ENCODE data around the gene STXBP2.
A peak's percentile ranks its signal among the peaks of the same experiment; 100 is the strongest.

STXBP2 gene

GRCh38 chr19:7657131-7657751, 20.3 kb downstream of the STXBP2 start:
- DNase-seq, result no peak

DNA sequence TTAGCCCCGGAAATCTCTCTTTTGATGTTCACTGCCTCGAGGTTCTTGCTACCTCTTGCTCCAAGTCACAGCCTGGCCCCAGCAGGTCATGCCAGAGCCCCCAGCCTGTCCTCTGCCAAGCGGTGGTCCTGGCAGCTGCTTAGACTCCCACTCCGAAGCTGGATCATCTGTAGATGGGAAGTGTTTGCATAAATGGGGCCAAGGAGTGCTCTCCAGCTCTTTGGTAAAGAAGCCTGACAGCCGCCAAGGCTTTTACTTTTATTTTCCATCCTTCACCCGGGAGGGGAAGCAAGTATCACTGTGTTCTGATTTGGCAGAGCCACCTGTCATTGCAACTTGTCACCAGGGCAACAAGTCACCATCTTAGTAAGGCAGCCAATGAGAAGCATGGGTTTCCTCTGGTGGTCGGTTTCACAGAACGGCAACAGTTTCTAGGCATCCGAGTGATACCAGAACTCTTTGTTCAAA, 21.3 kb downstream of the STXBP2 start:
- no peak for DNase-seq

GRCh38 chr19:7661744-7662538, 25.0 kb downstream of the STXBP2 start:
- DNase-seq, result no peak

DNA sequence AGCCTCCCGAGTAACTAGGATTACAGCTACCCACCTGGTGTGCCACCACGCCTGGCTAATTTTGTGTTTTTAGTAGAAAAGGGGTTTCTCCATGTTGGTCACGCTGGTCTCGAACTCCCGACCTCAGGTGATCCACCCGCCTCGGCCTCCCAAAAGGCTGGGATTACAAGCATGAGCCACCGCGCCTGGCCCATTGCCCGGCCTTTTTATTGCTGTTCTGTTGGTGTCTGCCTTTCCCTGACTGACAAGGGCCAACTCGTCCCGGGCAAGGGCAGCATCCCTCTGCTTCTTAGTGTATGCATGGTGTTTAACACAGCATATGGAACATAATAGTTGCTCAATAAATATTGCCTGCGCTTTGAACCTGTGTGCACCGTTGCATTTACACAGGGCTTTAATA, 25.7 kb downstream of the STXBP2 start:
- DNase-seq, result no peak

GRCh38 chr19:7663706-7664105, 26.8 kb downstream of the STXBP2 start:
- DNase-seq, result no peak

DNA sequence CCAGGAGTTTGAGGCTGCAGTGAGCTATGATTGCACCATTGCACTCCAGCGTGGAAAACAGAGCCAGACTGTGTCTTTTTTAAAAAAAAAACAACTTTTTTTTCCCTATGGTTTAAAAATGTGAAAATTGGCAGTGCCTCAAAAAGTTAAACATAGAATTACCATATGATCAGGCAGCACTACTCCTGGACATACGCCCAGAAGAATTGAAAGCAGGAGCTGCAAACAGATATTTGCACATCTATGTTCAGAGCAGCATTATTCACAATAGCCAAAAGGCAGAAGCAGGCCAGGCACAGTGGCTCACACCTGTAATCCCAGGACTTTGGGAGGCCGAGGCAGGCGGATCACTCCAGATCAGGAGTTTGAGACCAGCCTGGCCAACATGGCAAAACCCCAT, 28.2 kb downstream of the STXBP2 start:
- no peak for DNase-seq

- no peak for DNase-seq
These were observed 31.9 kb downstream of the STXBP2 start, which contains the start of gene RETN for GRCh38 chr19:7668842-7669241. Gene RETN (plus strand): TSS chr19:7669049. CDS start chr19:7669327, 278 bp downstream.

DNA sequence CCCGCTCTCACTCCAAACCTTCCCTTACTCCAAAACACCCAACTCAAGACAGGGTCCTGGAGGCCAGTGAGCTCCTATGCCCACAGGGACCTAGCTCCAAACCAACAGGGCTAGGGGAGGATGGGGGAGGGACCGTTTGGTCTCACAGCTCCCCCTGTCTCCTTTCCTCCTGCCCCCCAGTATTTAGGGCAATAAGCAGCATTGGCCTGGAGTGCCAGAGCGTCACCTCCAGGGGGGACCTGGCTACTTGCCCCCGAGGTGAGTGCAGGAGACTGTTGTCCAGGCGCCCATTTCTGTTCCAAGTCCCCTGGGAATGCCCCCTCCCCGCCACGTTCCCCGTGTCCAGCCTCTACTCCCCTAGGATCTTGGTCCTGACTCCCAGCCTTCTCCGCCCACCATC, 32.7 kb downstream of the STXBP2 start:
- no peak for DNase-seq

DNA sequence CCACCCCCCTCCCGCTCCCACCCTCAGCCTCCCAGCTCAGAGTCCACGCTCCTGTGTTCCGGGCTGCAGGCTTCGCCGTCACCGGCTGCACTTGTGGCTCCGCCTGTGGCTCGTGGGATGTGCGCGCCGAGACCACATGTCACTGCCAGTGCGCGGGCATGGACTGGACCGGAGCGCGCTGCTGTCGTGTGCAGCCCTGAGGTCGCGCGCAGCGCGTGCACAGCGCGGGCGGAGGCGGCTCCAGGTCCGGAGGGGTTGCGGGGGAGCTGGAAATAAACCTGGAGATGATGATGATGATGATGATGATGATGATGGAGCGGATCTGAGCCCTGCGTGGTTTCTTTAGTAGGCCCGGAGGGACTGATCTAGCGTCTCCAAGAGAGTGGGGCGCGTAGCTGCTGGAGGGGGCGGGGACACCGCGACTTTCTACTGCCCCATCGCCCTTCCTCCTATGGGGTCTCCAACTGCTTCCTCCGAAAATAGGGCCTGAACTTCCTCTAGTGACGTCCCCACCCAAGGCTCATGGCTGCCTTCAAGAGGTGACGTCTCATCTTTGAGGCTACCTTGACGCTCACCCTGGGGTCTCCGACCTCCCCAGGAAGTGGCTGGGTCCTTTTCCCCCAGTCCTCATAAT, 33.4 kb downstream of the STXBP2 start:
- DNase-seq, result no peak

DNA sequence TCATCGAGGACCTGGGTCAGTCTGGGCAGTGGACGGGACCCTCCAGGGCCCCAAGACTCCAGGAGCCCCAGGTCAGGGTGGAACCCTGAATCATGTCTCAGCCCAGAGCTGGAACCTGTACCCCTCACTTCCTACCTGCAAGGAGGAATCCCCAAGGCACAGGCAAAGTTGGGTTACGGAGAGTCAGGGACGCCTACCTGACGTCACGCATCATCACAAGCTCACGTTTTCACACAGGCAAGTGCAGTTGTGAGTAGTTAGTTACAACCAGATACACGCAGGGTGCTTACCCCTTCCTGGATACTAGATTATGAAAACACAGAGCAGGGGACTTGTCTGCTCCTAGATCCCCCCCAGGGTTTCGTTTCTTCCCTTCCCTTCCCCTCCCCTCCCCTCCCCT, 33.9 kb downstream of the STXBP2 start:
- DNase-seq, result no peak

DNA sequence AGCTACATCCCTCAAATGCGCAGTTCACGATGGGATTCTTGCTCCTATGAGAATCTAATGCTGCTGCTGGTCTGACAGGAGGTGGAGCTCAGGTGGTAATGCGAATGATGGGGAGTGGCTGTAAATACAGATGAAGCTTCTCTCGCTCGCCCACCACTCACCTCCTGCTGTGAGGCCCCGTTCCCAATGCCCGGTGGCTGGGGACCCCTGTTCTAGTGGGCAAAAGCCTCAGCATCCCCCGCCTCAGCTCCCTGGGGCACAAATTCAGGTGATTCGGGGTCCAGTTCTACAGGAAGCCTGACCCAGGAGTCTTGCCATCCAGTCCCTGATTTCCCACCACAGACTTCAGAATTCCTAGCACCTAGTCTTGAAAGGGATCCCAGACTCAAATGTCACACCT, 35.6 kb downstream of the STXBP2 start:
- no peak for DNase-seq

DNA sequence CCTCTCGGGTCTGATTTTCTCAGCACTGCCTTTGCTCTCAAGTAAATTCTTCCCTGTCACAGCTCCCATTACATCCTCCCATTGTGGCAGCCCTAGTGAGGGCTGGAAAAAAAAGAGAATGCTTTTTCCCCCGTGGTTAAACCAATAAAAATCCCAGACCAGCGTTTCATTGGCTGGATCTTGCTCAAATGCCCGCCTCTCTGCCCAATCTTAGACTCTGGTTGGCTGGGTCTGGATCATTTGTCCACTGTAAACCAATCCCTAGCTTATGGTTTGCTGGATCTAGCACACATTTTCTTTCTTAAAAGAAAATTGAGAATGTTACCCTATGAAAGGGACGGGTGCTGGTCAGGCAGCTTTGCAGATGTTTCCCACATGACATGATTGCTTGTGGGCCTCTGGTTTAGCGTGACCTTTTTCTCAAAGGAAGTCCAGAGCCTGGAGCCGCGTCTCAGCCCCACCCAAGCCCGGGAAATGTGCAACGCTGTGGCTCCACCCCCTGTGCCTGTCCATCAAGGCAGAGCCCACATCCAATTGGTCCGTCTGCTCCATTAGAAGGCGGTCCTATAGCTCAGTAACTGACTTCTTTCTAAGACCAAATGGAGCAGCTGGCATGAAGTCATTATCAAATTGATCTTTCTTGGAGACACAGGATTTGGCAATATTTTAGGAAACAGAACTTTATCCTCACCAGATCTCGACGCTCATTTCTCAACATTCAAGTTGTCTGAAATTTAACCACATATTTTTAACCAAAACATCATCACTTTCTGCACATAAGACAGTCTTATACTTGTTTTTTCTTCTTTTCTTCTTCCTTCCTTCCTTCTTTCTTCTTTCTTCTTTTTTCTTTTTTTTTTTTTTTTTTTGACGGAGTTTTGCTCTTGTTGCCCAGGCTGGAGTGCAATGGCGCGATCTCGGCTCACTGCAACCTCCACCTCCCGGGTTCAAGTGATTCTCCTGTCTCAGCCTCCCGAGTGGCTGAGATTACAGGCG, 37.4 kb downstream of the STXBP2 start:
- no peak for DNase-seq

- DNase-seq, result no peak
These were observed 39.5 kb downstream of the STXBP2 start for GRCh38 chr19:7676376-7676775.

GRCh38 chr19:7676854-7677253, 39.9 kb downstream of the STXBP2 start, which contains the start of gene MCEMP1:
Gene MCEMP1 (plus strand): TSS chr19:7677090. CDS start chr19:7677121, 31 bp downstream.
- DNase-seq, result no peak

GRCh38 chr19:7677669-7678311, 40.9 kb downstream of the STXBP2 start:
- DNase-seq, result no peak

DNA sequence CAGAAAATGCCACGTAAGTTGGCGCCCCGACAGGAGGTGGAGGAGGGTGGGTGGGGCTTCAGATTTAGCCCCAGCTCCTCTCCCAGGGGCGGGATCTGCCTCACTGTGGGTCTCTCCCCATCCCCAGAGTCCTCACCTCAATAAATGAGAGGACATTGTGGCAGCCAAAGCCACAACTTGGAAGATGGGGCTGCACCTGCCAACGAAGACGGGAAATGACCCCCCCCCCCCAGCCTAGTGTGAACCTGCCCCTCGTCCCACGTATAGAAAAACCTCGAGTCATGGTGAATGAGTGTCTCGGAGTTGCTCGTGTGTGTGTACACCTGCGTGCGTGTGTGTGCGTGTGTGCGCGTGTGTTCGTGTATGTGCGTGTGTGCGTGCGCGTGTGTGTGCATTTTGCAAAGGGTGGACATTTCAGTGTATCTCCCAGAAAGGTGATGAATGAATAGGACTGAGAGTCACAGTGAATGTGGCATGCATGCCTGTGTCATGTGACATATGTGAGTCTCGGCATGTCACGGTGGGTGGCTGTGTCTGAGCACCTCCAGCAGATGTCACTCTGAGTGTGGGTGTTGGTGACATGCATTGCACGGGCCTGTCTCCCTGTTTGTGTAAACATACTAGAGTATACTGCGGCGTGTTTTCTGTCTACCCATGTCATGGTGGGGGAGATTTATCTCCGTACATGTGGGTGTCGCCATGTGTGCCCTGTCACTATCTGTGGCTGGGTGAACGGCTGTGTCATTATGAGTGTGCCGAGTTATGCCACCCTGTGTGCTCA, 42.3 kb downstream of the STXBP2 start:
- DNase-seq, result no peak

- DNase-seq, result no peak
These were observed 43.1 kb downstream of the STXBP2 start for GRCh38 chr19:7679771-7680605.

- DNase-seq, result peak; percentile 25
These were observed 43.9 kb downstream of the STXBP2 start, which contains the start of gene TRAPPC5 for GRCh38 chr19:7680606-7681339. Gene TRAPPC5 (plus strand): TSS chr19:7680833. CDS start chr19:7682254, 1,421 bp downstream.
